ENCODE results near the gene MRPS34. TPM values are rescaled to one million over a fixed set of nuclear protein-coding genes. Genes with fewer than 3 reads are reported as not detected.
A peak's percentile ranks its signal among the peaks of the same experiment; 100 is the strongest.

The MRPS34 gene
- total and polyA plus RNA-seq, 9 donors, result 31.8 to 79.4 (median 53.6) TPM

DNA sequence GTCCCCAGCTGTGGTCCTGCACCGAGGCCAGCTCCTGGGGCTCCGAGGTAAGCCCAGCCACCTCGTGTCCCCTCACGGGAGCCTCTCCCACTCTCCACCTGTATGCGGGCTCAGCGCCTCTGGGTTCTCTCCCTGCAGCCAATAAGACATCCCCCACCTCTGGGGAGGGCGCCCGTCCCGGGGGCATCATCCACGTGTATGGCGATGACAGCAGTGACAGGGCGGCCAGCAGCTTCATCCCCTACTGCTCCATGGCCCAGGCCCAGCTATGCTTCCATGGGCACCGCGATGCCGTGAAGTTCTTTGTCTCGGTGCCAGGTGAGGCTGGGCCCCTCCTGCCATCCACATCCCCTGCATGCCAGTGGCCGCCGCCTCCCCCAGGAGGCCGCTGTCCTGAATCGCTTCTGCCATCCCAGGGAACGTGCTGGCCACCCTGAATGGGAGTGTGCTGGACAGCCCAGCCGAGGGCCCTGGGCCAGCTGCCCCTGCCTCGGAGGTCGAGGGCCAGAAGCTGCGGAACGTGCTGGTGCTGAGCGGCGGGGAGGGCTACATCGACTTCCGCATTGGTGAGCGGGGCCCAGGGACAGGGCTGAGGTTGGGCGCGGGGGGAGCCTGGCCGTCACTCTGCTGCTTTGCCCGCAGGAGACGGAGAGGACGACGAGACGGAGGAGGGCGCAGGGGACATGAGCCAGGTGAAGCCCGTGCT lies 4.7 kb downstream of the MRPS34 start:
- Histone ChIP-seq H3K9me3 (no peaks in the 10 kb centered on the region), H3K27ac (no peak overlapping the region), H3K36me3 (no peaks in the 10 kb centered on the region), H3K4me1 (ENCODE audit: insufficient read depth) (peaks cover 9% of the 10 kb centered on the region), H3K4me3 (no peak overlapping the region), H3K27me3 (no peaks in the 10 kb centered on the region)
- intact Hi-C loops (cut with DNase I), result no loop called here
- TF ChIP-seq EP300 (IDR thresholded peaks at IDR 0.05) (no peak), CTCF (IDR thresholded peaks at IDR 0.05) (no peak), POLR2A (IDR thresholded peaks at IDR 0.05) (no peak)
- 79 to 82% (median 79%) methylated on average over 41 of the region's 41 CpGs for WGBS, 3 donors
- peak in 2 of 5 donors; percentile 17 to 51 for DNase-seq

GRCh38 chr16:1767116-1767994 lies 5.6 kb downstream of the MRPS34 start:
- peaks cover 8% of the 10 kb centered on the region for H3K4me1 ChIP-seq (ENCODE audit: insufficient read depth)
- H3K27ac ChIP-seq, result no peak overlapping the region
- intact Hi-C loops (cut with DNase I), result no loop called here
- H3K36me3 ChIP-seq, result no peaks in the 10 kb centered on the region
- DNase-seq, result peak in 1 of 5 donors; percentile 10
- WGBS, 3 donors, result 86 to 91% (median 90%) methylated on average over 41 to 42 of the region's 42 CpGs
- TF ChIP-seq CTCF (IDR thresholded peaks at IDR 0.05) (no peak), POLR2A (IDR thresholded peaks at IDR 0.05) (no peak), EP300 (IDR thresholded peaks at IDR 0.05) (no peak)
- no peaks in the 10 kb centered on the region for H3K27me3 ChIP-seq
- H3K4me3 ChIP-seq, result no peak overlapping the region
- no peaks in the 10 kb centered on the region for H3K9me3 ChIP-seq

DNA sequence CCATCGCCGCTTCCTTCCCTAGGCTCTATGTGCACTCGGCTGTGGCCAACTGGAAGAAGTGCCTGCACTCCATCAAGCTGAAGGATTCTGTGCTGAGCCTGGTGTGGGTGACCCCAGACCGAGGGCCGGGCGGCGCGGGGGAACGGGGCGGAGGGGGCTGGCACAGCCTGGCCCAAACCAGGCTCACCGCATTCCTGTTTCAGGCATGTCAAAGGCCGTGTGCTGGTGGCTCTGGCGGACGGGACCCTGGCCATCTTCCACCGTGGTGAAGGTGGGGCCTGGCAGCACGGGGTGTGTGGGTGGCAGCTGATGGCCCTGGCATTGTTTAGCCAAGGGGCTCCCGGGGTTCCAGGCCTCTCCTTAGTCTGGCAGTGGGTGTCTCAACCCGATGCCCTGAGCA lies 6.2 kb downstream of the MRPS34 start:
- Histone ChIP-seq H3K27ac (no peak overlapping the region), H3K4me1 (ENCODE audit: insufficient read depth) (peaks cover 2% of the 10 kb centered on the region), H3K9me3 (no peaks in the 10 kb centered on the region), H3K4me3 (no peak overlapping the region), H3K36me3 (no peaks in the 10 kb centered on the region), H3K27me3 (no peaks in the 10 kb centered on the region)
- TF ChIP-seq EP300 (IDR thresholded peaks at IDR 0.05), result no peak
- TF ChIP-seq POLR2A (IDR thresholded peaks at IDR 0.05), result no peak
- no peak for TF ChIP-seq CTCF (IDR thresholded peaks at IDR 0.05)
- no peak for DNase-seq
- intact Hi-C loops (cut with DNase I), result no loop called here
- 86 to 92% (median 88%) methylated on average over 18 of the region's 18 CpGs for WGBS, 3 donors

GRCh38 chr16:1766231-1766630 lies 6.7 kb downstream of the MRPS34 start:
- Histone ChIP-seq H3K36me3 (no peaks in the 10 kb centered on the region), H3K9me3 (no peaks in the 10 kb centered on the region), H3K27ac (no peak overlapping the region), H3K27me3 (no peaks in the 10 kb centered on the region), H3K4me1 (ENCODE audit: insufficient read depth) (peaks cover 2% of the 10 kb centered on the region), H3K4me3 (no peak overlapping the region)
- intact Hi-C loops (cut with DNase I), result no loop called here
- TF ChIP-seq POLR2A (IDR thresholded peaks at IDR 0.05), result no peak
- no peak for TF ChIP-seq CTCF (IDR thresholded peaks at IDR 0.05)
- TF ChIP-seq EP300 (IDR thresholded peaks at IDR 0.05), result no peak
- DNase-seq, result no peak
- WGBS, 3 donors, result 85 to 87% (median 86%) methylated on average over 18 to 19 of the region's 19 CpGs
